ENCODE data around the gene GFAP. TPM values are rescaled to one million over a fixed set of nuclear protein-coding genes. Genes with fewer than 3 reads are reported as not detected.

The GFAP gene
- total RNA-seq, 2 experiments from 2014 or later = not detected

GRCh38 chr17:44932096-44932786 is 16.9 kb upstream of the GFAP start:
- DNase-seq (no peak), ATAC-seq (no peak)
- Mint-ChIP-seq H3K4me1 (ENCODE audit: low read depth) (no peaks in the 10 kb centered on the region), H3K9me3 (no peaks in the 10 kb centered on the region), H3K4me3 (no peak overlapping the region), H3K36me3 (ENCODE audit: low read depth) (peaks cover 32% of the 10 kb centered on the region), H3K27ac (no peak overlapping the region), H3K27me3 (no peaks in the 10 kb centered on the region)
- intact Hi-C loops (cut with micrococcal nuclease) = no loop called here
- ChIA-PET POLR2A (interaction anchor here (2.0 kb wide), 1 partner anchor 8 kb away, joined by 6 read pairs; no protein-coding TSS in a partner anchor), CTCF (interaction anchor here (0.8 to 1.5 kb wide), 6 partner anchors 9 to 90 kb away, joined by 3 to 4 read pairs (median 3); no protein-coding TSS in a partner anchor)
- no peak for TF ChIP-seq CTCF (IDR thresholded peaks at IDR 0.05)

- Mint-ChIP-seq H3K27me3 (no peaks in the 10 kb centered on the region), H3K9me3 (no peaks in the 10 kb centered on the region), H3K4me1 (ENCODE audit: low read depth) (no peaks in the 10 kb centered on the region), H3K4me3 (no peak overlapping the region), H3K36me3 (ENCODE audit: low read depth) (peaks cover 32% of the 10 kb centered on the region), H3K27ac (no peak overlapping the region)
- ATAC-seq = no peak
- ChIA-PET POLR2A (interaction anchor here (0.7 to 2.0 kb wide), 2 partner anchors 8 to 102 kb away, joined by 4 to 6 read pairs; no protein-coding TSS in a partner anchor), CTCF (interaction anchor here (1.2 to 1.5 kb wide), 2 partner anchors 47 to 88 kb away, joined by 3 to 4 read pairs; no protein-coding TSS in a partner anchor)
- intact Hi-C loops (cut with micrococcal nuclease) = no loop called here
- no peak for DNase-seq
- no peak for TF ChIP-seq CTCF (IDR thresholded peaks at IDR 0.05)
Observed at GRCh38 chr17:44931376-44931775, 16.1 kb upstream of the GFAP start.

GRCh38 chr17:44930667-44931066 is 15.4 kb upstream of the GFAP start:
- no peak for TF ChIP-seq CTCF (IDR thresholded peaks at IDR 0.05)
- DNase-seq = no peak
- no peak for ATAC-seq
- H3K27ac Mint-ChIP-seq = no peak overlapping the region
- no peaks in the 10 kb centered on the region for H3K27me3 Mint-ChIP-seq
- ChIA-PET POLR2A (interaction anchor here (0.7 kb wide), 1 partner anchor 103 kb away, joined by 4 read pairs; no protein-coding TSS in a partner anchor), CTCF (interaction anchor here (1.1 kb wide), 2 partner anchors 10 to 91 kb away, joined by 6 to 7 read pairs; no protein-coding TSS in a partner anchor)
- H3K4me3 Mint-ChIP-seq = no peak overlapping the region
- H3K36me3 Mint-ChIP-seq (ENCODE audit: low read depth) = peaks cover 30% of the 10 kb centered on the region
- intact Hi-C loops (cut with micrococcal nuclease) = no loop called here
- no peaks in the 10 kb centered on the region for H3K9me3 Mint-ChIP-seq
- no peaks in the 10 kb centered on the region for H3K4me1 Mint-ChIP-seq (ENCODE audit: low read depth)

GRCh38 chr17:44928950-44929720 is 13.8 kb upstream of the GFAP start:
- ATAC-seq (no peak), DNase-seq (no peak)
- ChIA-PET CTCF (no interaction called here), POLR2A (interaction anchor here (1.2 kb wide), 1 partner anchor 11 kb away, joined by 3 read pairs; no protein-coding TSS in a partner anchor)
- H3K36me3 Mint-ChIP-seq (ENCODE audit: low read depth) = peaks cover 24% of the 10 kb centered on the region
- H3K4me3 Mint-ChIP-seq = no peak overlapping the region
- no peaks in the 10 kb centered on the region for H3K27me3 Mint-ChIP-seq
- no peaks in the 10 kb centered on the region for H3K4me1 Mint-ChIP-seq (ENCODE audit: low read depth)
- TF ChIP-seq CTCF (IDR thresholded peaks at IDR 0.05) = no peak
- H3K9me3 Mint-ChIP-seq = no peaks in the 10 kb centered on the region
- intact Hi-C loops (cut with micrococcal nuclease) = no loop called here
- H3K27ac Mint-ChIP-seq = no peak overlapping the region
